ENCODE measurements around the gene MACROH2A2.
"Not testable (repeated sequence)": the region's sequence is repeated elsewhere in the genome, so short reads cannot be mapped to it uniquely, and the experiment has no call there.

The MACROH2A2 gene

DNA sequence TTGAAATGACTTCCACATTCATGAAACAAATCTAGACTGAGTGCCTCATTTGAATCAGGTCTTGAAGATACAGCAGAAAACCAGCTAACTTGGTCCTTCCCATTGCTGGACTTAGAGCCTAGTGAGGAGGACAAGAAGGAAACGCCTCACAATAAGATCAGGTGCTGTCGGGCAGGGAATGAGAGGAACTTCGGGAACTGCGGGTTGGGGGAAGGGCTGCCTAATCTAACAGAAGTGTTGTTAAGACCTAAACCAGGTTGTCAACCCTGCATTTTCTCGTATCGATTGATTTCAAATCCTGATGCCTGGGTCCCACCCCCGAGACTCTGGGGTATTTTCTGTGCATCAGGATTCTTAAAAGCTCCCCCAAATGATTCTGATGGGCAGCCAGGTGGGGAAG, 26.3 kb downstream of the MACROH2A2 start:
- Histone ChIP-seq H3K9me3 (no peaks in the 10 kb centered on the region), H3K4me1 (no peaks in the 10 kb centered on the region), H3K27me3 (ENCODE audit: low read depth) (no peaks in the 10 kb centered on the region), H3K36me3 (replicated peaks) (no peaks in the 10 kb centered on the region), H3K4me3 (no peak overlapping the region)
- no peak for DNase-seq (ENCODE audit: low spot score in 2 of 2)
- in situ Hi-C loops (cut with MboI; ENCODE audit: low sequenced_read_pairs), result no loop called here

DNA sequence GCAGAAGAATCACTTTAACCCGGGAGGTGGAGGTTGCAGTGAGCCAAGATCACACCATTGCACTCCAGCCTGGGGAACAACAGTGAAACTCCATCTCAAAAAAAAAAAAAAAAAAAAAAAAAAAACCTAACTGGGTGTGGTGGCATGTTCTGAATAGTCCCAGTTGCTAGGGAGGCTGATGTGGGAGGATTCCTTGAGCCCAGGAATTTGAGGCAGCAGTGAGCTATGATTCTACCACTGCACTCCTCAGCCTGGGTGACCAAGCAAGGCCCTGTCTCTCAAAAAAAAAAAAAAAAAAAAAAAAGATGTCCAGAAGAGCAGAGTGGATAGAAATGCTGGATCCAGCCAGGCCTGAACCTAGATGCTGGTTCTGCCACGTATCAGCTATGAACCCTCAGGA, 28.1 kb downstream of the MACROH2A2 start:
- H3K4me1 ChIP-seq; H3K36me3 ChIP-seq (replicated peaks); H3K4me3 ChIP-seq; in situ Hi-C loops (cut with MboI; ENCODE audit: low sequenced_read_pairs); H3K9me3 ChIP-seq; DNase-seq (ENCODE audit: low spot score in 2 of 2); H3K27me3 ChIP-seq (ENCODE audit: low read depth): not testable (repeated sequence)

- in situ Hi-C loops (cut with MboI; ENCODE audit: low sequenced_read_pairs), result no loop called here
- DNase-seq (ENCODE audit: low spot score in 2 of 2), result no peak
- Histone ChIP-seq H3K36me3 (replicated peaks) (no peaks in the 10 kb centered on the region), H3K9me3 (no peaks in the 10 kb centered on the region), H3K4me3 (no peak overlapping the region), H3K27me3 (ENCODE audit: low read depth) (no peaks in the 10 kb centered on the region), H3K4me1 (no peaks in the 10 kb centered on the region)
Observed at GRCh38 chr10:70084189-70084588, 31.5 kb downstream of the MACROH2A2 start.

- Histone ChIP-seq H3K4me3 (no peak overlapping the region), H3K27me3 (ENCODE audit: low read depth) (no peaks in the 10 kb centered on the region), H3K36me3 (replicated peaks) (no peaks in the 10 kb centered on the region), H3K9me3 (no peaks in the 10 kb centered on the region), H3K4me1 (no peaks in the 10 kb centered on the region)
- no peak for DNase-seq (ENCODE audit: low spot score in 2 of 2)
- in situ Hi-C loops (cut with MboI; ENCODE audit: low sequenced_read_pairs), result no loop called here
Observed at GRCh38 chr10:70085975-70086613, 33.4 kb downstream of the MACROH2A2 start.

DNA sequence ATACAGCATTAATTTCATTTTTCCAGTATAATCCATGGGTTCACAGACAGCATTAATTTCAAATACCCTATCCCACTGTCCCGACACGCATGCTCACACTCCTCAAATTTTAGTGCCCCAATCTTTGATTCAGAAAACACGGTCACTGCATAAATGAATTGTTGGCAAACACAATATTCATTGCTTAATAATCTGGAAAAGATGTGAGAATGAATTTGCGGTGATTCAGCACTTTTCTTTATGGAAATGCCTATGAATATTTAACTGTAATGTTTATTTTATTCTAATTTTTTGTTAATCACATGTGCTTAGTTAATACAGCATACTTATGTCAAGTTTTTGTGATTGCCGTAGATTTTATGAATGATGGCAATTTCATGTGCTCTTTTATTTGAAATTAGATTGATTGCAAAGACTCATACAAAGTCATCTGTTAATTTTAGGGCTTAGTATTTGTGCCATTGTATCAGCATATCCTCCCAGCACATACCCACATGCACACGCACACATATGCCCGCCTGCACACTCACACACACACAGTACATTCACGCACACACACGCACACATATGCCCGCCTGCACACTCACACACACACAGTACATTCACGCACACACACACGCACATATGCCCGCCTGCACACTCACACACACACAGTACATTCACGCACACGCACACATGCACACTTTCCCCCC, 35.1 kb downstream of the MACROH2A2 start:
- H3K4me3 ChIP-seq, result no peak overlapping the region
- in situ Hi-C loops (cut with MboI; ENCODE audit: low sequenced_read_pairs), result no loop called here
- no peaks in the 10 kb centered on the region for H3K9me3 ChIP-seq
- no peaks in the 10 kb centered on the region for H3K27me3 ChIP-seq (ENCODE audit: low read depth)
- no peak for DNase-seq (ENCODE audit: low spot score in 2 of 2)
- H3K36me3 ChIP-seq (replicated peaks), result no peaks in the 10 kb centered on the region
- no peaks in the 10 kb centered on the region for H3K4me1 ChIP-seq

DNA sequence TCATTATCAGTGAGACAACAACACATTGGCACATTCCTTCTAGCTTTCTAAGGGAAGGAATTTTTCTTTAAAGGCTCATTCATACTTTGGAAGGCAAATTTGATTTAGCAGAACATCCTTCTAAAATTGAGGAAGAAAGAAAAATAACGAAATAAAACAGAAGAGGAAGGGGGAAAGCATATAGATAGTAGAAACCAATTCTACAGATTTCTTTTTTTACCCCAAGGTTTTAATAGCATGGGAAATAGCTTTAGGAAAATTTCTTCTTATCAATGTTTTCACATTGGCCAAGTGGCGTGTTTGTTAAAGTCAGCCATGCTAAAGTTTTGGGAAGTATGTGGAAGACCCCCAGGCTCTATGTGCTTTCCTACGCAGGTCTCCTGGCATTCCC, 35.7 kb downstream of the MACROH2A2 start:
- H3K4me3 ChIP-seq, result no peak overlapping the region
- in situ Hi-C loops (cut with MboI; ENCODE audit: low sequenced_read_pairs), result no loop called here
- H3K27me3 ChIP-seq (ENCODE audit: low read depth), result no peaks in the 10 kb centered on the region
- no peaks in the 10 kb centered on the region for H3K4me1 ChIP-seq
- DNase-seq (ENCODE audit: low spot score in 2 of 2), result no peak
- H3K9me3 ChIP-seq, result no peaks in the 10 kb centered on the region
- no peaks in the 10 kb centered on the region for H3K36me3 ChIP-seq (replicated peaks)

- DNase-seq (ENCODE audit: low spot score in 2 of 2), result no peak
- Histone ChIP-seq H3K4me3 (no peak overlapping the region), H3K36me3 (replicated peaks) (no peaks in the 10 kb centered on the region), H3K9me3 (no peaks in the 10 kb centered on the region), H3K27me3 (ENCODE audit: low read depth) (no peaks in the 10 kb centered on the region), H3K4me1 (no peaks in the 10 kb centered on the region)
- in situ Hi-C loops (cut with MboI; ENCODE audit: low sequenced_read_pairs), result no loop called here
Observed at GRCh38 chr10:70090013-70090412, 37.4 kb downstream of the MACROH2A2 start.

GRCh38 chr10:70090951-70091350, 38.3 kb downstream of the MACROH2A2 start:
- in situ Hi-C loops (cut with MboI; ENCODE audit: low sequenced_read_pairs), result no loop called here
- no peaks in the 10 kb centered on the region for H3K27me3 ChIP-seq (ENCODE audit: low read depth)
- no peaks in the 10 kb centered on the region for H3K9me3 ChIP-seq
- no peaks in the 10 kb centered on the region for H3K4me1 ChIP-seq
- no peak for DNase-seq (ENCODE audit: low spot score in 2 of 2)
- no peak overlapping the region for H3K4me3 ChIP-seq
- H3K36me3 ChIP-seq (replicated peaks), result no peaks in the 10 kb centered on the region

DNA sequence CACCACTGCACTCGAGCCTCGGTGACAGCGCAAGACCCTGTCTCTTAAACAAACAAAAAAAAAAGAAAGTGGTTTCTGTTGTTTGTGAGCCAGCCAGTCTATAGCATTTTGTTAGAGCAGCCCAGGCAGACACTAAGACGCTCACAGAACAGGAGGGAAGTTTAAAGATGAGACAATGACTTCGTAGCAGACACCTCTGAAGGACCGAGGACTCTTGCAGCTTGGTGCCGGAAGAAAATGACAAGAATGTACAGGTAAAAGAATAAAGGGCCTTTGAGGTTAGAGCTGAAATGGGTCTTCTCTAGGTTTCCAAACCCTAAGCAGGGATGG, 39.7 kb downstream of the MACROH2A2 start:
- DNase-seq (ENCODE audit: low spot score in 2 of 2), result no peak
- Histone ChIP-seq H3K36me3 (replicated peaks) (no peaks in the 10 kb centered on the region), H3K4me3 (no peak overlapping the region), H3K27me3 (ENCODE audit: low read depth) (no peaks in the 10 kb centered on the region), H3K4me1 (no peaks in the 10 kb centered on the region), H3K9me3 (no peaks in the 10 kb centered on the region)
- in situ Hi-C loops (cut with MboI; ENCODE audit: low sequenced_read_pairs), result no loop called here

DNA sequence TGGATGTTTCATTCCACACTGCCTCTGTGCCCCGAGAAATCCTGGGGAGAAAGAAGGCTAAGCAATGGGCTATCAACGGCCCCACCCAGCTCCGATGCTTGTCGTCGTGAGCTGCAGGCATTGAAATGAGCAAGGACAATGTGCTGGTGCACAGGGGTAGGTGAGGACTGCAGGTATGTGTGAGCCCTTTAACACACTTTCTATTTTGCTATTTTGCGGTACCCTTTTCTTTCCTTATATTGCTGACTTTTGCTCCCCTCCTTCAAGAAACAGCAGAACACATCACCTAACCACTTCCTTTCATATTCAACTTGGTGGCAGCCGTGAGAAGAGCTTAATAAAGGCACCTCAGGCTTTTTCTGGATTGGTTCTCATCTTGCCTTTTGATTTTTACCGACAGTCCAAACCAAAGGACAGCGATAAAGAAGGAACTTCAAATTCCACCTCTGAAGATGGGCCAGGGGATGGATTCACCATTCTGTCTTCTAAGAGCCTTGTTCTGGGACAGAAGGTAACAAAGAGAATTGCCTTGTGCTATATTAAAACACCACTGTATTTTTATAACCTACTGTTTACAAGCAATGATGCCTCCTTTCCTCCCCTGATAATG, 40.8 kb downstream of the MACROH2A2 start:
- no peak overlapping the region for H3K4me3 ChIP-seq
- no peaks in the 10 kb centered on the region for H3K9me3 ChIP-seq
- in situ Hi-C loops (cut with MboI; ENCODE audit: low sequenced_read_pairs), result no loop called here
- no peak for DNase-seq (ENCODE audit: low spot score in 2 of 2)
- no peaks in the 10 kb centered on the region for H3K27me3 ChIP-seq (ENCODE audit: low read depth)
- H3K36me3 ChIP-seq (replicated peaks), result no peaks in the 10 kb centered on the region
- H3K4me1 ChIP-seq, result no peaks in the 10 kb centered on the region

DNA sequence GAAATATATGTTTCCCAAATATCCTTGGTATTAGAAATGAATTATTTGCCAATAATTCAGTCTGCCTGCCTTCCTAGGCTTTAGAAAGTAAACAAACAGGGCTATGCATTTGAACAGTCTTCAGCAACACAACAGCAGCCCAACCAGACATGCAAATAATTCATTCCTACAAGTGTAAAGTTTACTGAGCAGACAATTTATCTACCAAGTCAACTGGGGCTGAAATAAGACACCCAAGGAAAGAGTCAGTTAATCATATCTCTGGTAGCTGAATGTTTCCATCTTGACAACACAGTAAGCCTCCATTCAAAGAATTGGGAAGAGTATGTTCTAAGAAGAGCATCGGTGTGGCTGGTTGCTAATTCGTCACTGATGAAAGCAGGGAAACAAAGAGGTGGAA, 41.6 kb downstream of the MACROH2A2 start:
- Histone ChIP-seq H3K36me3 (replicated peaks) (no peaks in the 10 kb centered on the region), H3K27me3 (ENCODE audit: low read depth) (no peaks in the 10 kb centered on the region), H3K4me3 (no peak overlapping the region), H3K9me3 (no peaks in the 10 kb centered on the region), H3K4me1 (no peaks in the 10 kb centered on the region)
- in situ Hi-C loops (cut with MboI; ENCODE audit: low sequenced_read_pairs), result no loop called here
- no peak for DNase-seq (ENCODE audit: low spot score in 2 of 2)

- in situ Hi-C loops (cut with MboI; ENCODE audit: low sequenced_read_pairs), result no loop called here
- no peak overlapping the region for H3K4me3 ChIP-seq
- H3K4me1 ChIP-seq, result no peaks in the 10 kb centered on the region
- no peaks in the 10 kb centered on the region for H3K9me3 ChIP-seq
- DNase-seq (ENCODE audit: low spot score in 2 of 2), result no peak
- no peaks in the 10 kb centered on the region for H3K27me3 ChIP-seq (ENCODE audit: low read depth)
- H3K36me3 ChIP-seq (replicated peaks), result no peaks in the 10 kb centered on the region
Observed at GRCh38 chr10:70096016-70096704, 43.5 kb downstream of the MACROH2A2 start.

- no peaks in the 10 kb centered on the region for H3K9me3 ChIP-seq
- no peaks in the 10 kb centered on the region for H3K27me3 ChIP-seq (ENCODE audit: low read depth)
- H3K4me3 ChIP-seq, result no peak overlapping the region
- no peaks in the 10 kb centered on the region for H3K4me1 ChIP-seq
- no peak for DNase-seq (ENCODE audit: low spot score in 2 of 2)
- in situ Hi-C loops (cut with MboI; ENCODE audit: low sequenced_read_pairs), result no loop called here
- H3K36me3 ChIP-seq (replicated peaks), result no peaks in the 10 kb centered on the region
Observed at GRCh38 chr10:70096705-70097420, 44.2 kb downstream of the MACROH2A2 start.

DNA sequence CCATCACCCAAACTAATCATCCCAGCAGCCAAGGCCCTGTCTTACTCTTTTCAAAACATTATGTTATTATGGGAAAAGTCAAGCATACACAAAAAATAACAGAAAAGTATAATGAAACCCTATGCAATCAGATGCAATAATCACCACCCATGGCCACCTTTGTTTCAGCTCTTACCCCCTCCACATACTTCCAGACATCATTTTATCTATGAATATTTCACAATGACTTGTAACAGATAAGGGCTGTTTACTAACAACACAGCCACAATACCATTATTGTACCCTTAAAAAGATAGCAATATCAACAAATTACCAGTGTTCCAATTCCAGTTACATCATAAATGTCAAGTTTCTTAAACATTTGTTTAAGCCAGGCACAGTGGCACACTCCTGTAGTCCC, 44.8 kb downstream of the MACROH2A2 start:
- Histone ChIP-seq H3K27me3 (ENCODE audit: low read depth) (no peaks in the 10 kb centered on the region), H3K4me3 (no peak overlapping the region), H3K9me3 (no peaks in the 10 kb centered on the region), H3K4me1 (no peaks in the 10 kb centered on the region), H3K36me3 (replicated peaks) (no peaks in the 10 kb centered on the region)
- no peak for DNase-seq (ENCODE audit: low spot score in 2 of 2)
- in situ Hi-C loops (cut with MboI; ENCODE audit: low sequenced_read_pairs), result no loop called here

Measured in HAP-1 (cell line).